WTC11 (cell line): ENCODE measurements around the gene IRF7. TPM values are rescaled to one million over a fixed set of nuclear protein-coding genes. Genes with fewer than 3 reads are reported as not detected.

Experiments
- ATAC-seq: fragments of 200-7000 bp; cut with Tn5 transposase; 2 replicates; pipeline ENCODE4 v1.10.0; 2021; ENCODE audit warnings: mild to moderate bottlenecking, moderate library complexity
- CTCF ChIA-PET: fragments of 300-600 bp; sonication (Branson Sonifier 250); formaldehyde crosslinking; loops from one replicate; lab custom pipeline; 2021; ENCODE audit warnings: antibody characterized with exemption; lab: Charles Lee
- POLR2A ChIA-PET: fragments of 350-600 bp; sonication (Branson Sonifier 250); formaldehyde crosslinking; loops from one replicate; lab custom pipeline; 2021; ENCODE audit warnings: antibody characterized with exemption; lab: Charles Lee
- DNase-seq: peaks from one replicate; pipeline ENCODE4 v3.0.0; 2021; ENCODE audit warnings: low spot score
- H3K27ac Mint-ChIP-seq: 2 replicates; pipeline ENCODE4 v1.8.0; 2021; ENCODE audit warnings: mixed read lengths
- H3K27me3 Mint-ChIP-seq: 2 replicates; pipeline ENCODE4 v1.8.0; 2021; ENCODE audit warnings: low read depth, mild to moderate bottlenecking, moderate library complexity, mixed read lengths
- H3K36me3 Mint-ChIP-seq: 2 replicates; pipeline ENCODE4 v1.8.0; 2021; ENCODE audit warnings: mixed read lengths
- H3K4me1 Mint-ChIP-seq: 2 replicates; pipeline ENCODE4 v1.8.0; 2022; ENCODE audit warnings: mixed read lengths
- H3K4me3 Mint-ChIP-seq: 2 replicates; pipeline ENCODE4 v1.8.0; 2021; ENCODE audit warnings: mild to moderate bottlenecking, moderate library complexity, mixed read lengths
- H3K9me3 Mint-ChIP-seq: 2 replicates; pipeline ENCODE4 v1.8.0; 2021; ENCODE audit warnings: mixed read lengths
- ATF3 ChIP-seq: sonication (generic); formaldehyde crosslinking; conservative IDR thresholded peaks from 2 replicates; pipeline ENCODE4 v1.8.1; 2022; ENCODE audit warnings: mild to moderate bottlenecking, missing genetic modification reagents
- CREB1 ChIP-seq: sonication (generic); formaldehyde crosslinking; IDR thresholded peaks from 2 replicates; pipeline ENCODE4 v1.8.0; 2023; ENCODE audit warnings: mild to moderate bottlenecking, missing genetic modification reagents
- E2F4 ChIP-seq: sonication (generic); formaldehyde crosslinking; IDR thresholded peaks from 2 replicates; pipeline ENCODE4 v1.8.1; 2022; ENCODE audit warnings: low read depth, mild to moderate bottlenecking, moderate library complexity, missing genetic modification reagents, borderline replicate concordance
- EMX1 ChIP-seq: fragments of 250-450 bp; sonication (Bioruptor Pico); IDR thresholded peaks from 2 replicates; pipeline ENCODE4 v1.8.0; 2021; ENCODE audit warnings: mild to moderate bottlenecking
- FOXK1 ChIP-seq: sonication (generic); formaldehyde crosslinking; IDR thresholded peaks from 2 replicates; pipeline ENCODE4 v1.8.0; 2022; ENCODE audit warnings: mild to moderate bottlenecking, moderate library complexity, missing genetic modification reagents
- FOXP4 ChIP-seq: sonication (generic); formaldehyde crosslinking; IDR thresholded peaks from 2 replicates; pipeline ENCODE4 v1.8.0; 2022; ENCODE audit warnings: mild to moderate bottlenecking, missing genetic modification reagents
- GABPB1 ChIP-seq: sonication (generic); formaldehyde crosslinking; IDR thresholded peaks from 2 replicates; pipeline ENCODE4 v1.8.1; 2023; ENCODE audit warnings: mild to moderate bottlenecking, missing genetic modification reagents
- HMGXB4 ChIP-seq: sonication (generic); formaldehyde crosslinking; IDR thresholded peaks from 2 replicates; pipeline ENCODE4 v1.8.1; 2023; ENCODE audit warnings: mild to moderate bottlenecking, moderate library complexity, missing genetic modification reagents
- MYBL2 ChIP-seq: sonication (generic); formaldehyde crosslinking; IDR thresholded peaks from 2 replicates; pipeline ENCODE4 v1.8.1; 2023; ENCODE audit warnings: mild to moderate bottlenecking, moderate library complexity, missing genetic modification reagents
- NFYB ChIP-seq: sonication (generic); formaldehyde crosslinking; conservative IDR thresholded peaks from 2 replicates; pipeline ENCODE4 v1.8.0; 2022; ENCODE audit warnings: low read depth, missing genetic modification reagents
- NR3C1 ChIP-seq: sonication (generic); formaldehyde crosslinking; conservative IDR thresholded peaks from 2 replicates; pipeline ENCODE4 v1.8.1; 2023; ENCODE audit warnings: low read depth, mild to moderate bottlenecking, missing genetic modification reagents
- PRRX2 ChIP-seq: fragments of 250-450 bp; sonication (Bioruptor Pico); IDR thresholded peaks from 2 replicates; pipeline ENCODE4 v1.8.0; 2021; ENCODE audit warnings: mild to moderate bottlenecking
- SMAD3 ChIP-seq: sonication (generic); formaldehyde crosslinking; IDR thresholded peaks from 2 replicates; pipeline ENCODE4 v1.8.0; 2022; ENCODE audit warnings: missing genetic modification reagents, mild to moderate bottlenecking, borderline replicate concordance
- SMAD4 ChIP-seq: sonication (generic); formaldehyde crosslinking; IDR thresholded peaks from 2 replicates; pipeline ENCODE4 v1.8.0; 2022; ENCODE audit warnings: mild to moderate bottlenecking, missing genetic modification reagents
- SP1 ChIP-seq: sonication (generic); formaldehyde crosslinking; conservative IDR thresholded peaks from 2 replicates; pipeline ENCODE4 v1.8.1; 2022; ENCODE audit warnings: missing genetic modification reagents
- STAT6 ChIP-seq: sonication (generic); formaldehyde crosslinking; conservative IDR thresholded peaks from 2 replicates; pipeline ENCODE4 v1.8.1; 2023; ENCODE audit warnings: mild to moderate bottlenecking, low read depth, missing genetic modification reagents, moderate library complexity
- TCF7 ChIP-seq: sonication (generic); formaldehyde crosslinking; IDR thresholded peaks from 2 replicates; pipeline ENCODE4 v1.8.0; 2022; ENCODE audit warnings: mild to moderate bottlenecking, low read depth, missing genetic modification reagents, moderate library complexity
- USF2 ChIP-seq: sonication (generic); formaldehyde crosslinking; IDR thresholded peaks from 2 replicates; pipeline ENCODE4 v1.8.1; 2023; ENCODE audit warnings: mild to moderate bottlenecking, missing genetic modification reagents, moderate library complexity
- ZNF263 ChIP-seq: sonication (generic); formaldehyde crosslinking; IDR thresholded peaks from 2 replicates; pipeline ENCODE4 v1.8.1; 2022; ENCODE audit warnings: low read depth, mild to moderate bottlenecking, moderate library complexity, missing genetic modification reagents
- total RNA-seq: library from RNA; stranded (reverse); gene quantifications from 3 replicates; pipeline ENCODE4 v1.2.3, GENCODE V29; 2021

The IRF7 gene
- total RNA-seq, 1 experiment from 2014 or later = 11.1 TPM

- Mint-ChIP-seq H3K4me1 (peaks cover 21% of the 10 kb centered on the region), H3K27ac (no peak overlapping the region), H3K4me3 (peak overlapping the region; percentile 67), H3K27me3 (peaks cover 53% of the 10 kb centered on the region), H3K9me3 (no peaks in the 10 kb centered on the region), H3K36me3 (no peaks in the 10 kb centered on the region)
- ChIA-PET CTCF (interaction anchor here (1.4 to 2.3 kb wide), 4 partner anchors 82 to 140 kb away, joined by 3 to 13 read pairs (median 12); partner anchors contain the start of gene GATD1), POLR2A (no interaction called here)
- no peak for ATAC-seq
- no peak for DNase-seq
- TF ChIP-seq EMX1 = no peak
- TF ChIP-seq ATF3 = no peak
- TF ChIP-seq NR3C1 (CRISPR knock-in tag) = no peak
- no peak for TF ChIP-seq E2F4 (CRISPR knock-in tag)
- no peak for TF ChIP-seq FOXK1 (CRISPR knock-in tag)
- TF ChIP-seq USF2 (CRISPR knock-in tag) = no peak
Measured at GRCh38 chr11:637333-637592, 21.5 kb upstream of the IRF7 start.

- H3K4me1 Mint-ChIP-seq = peaks cover 21% of the 10 kb centered on the region
- DNase-seq = peak; percentile 48
- ATAC-seq = peak; percentile 28
- peaks cover 53% of the 10 kb centered on the region for H3K27me3 Mint-ChIP-seq
- ChIA-PET CTCF (interaction anchor here (0.8 kb wide), 1 partner anchor 91 kb away, joined by 4 read pairs; no protein-coding TSS in a partner anchor), POLR2A (interaction anchor here (0.5 kb wide), 1 partner anchor 73 kb away, joined by 3 read pairs; no protein-coding TSS in a partner anchor)
- no peak within 1 kb of the TSS for H3K27ac Mint-ChIP-seq
- no peaks in the 10 kb centered on the region for H3K9me3 Mint-ChIP-seq
- H3K36me3 Mint-ChIP-seq = no peaks in the 10 kb centered on the region
- peak within 1 kb of the TSS; percentile 67 for H3K4me3 Mint-ChIP-seq
- TF ChIP-seq ZNF263 (CRISPR knock-in tag) (no peak), SP1 (CRISPR knock-in tag) (peak; percentile 29; the same call in 1 of the 2 replicates), NFYB (CRISPR knock-in tag) (peak; percentile 17; the same call in 1 of the 2 replicates), FOXP4 (CRISPR knock-in tag) (peak; percentile 36; the same call in 1 of the 2 replicates), HMGXB4 (no peak), TCF7 (CRISPR knock-in tag) (no peak), CREB1 (no peak), PRRX2 (CRISPR knock-in tag) (no peak), SMAD4 (CRISPR knock-in tag) (no peak), SMAD3 (CRISPR knock-in tag) (no peak), GABPB1 (CRISPR knock-in tag) (no peak), STAT6 (CRISPR knock-in tag) (no peak), E2F4 (CRISPR knock-in tag) (0 out of 2 replicates have a peak, but pooled peaks have one; percentile 59), MYBL2 (CRISPR knock-in tag) (peak; percentile 37; the same call in 1 of the 2 replicates)
Measured at GRCh38 chr11:636511-637332, 21.0 kb upstream of the IRF7 start, which contains the start of gene DRD4. Gene DRD4, plus strand, starts transcription at chr11:637269. Its CDS starts 36 bp downstream, at chr11:637305.
